Peyer's patch (tissue), 4 donors: ENCODE measurements around the gene ZNF783.

Experiments used
- POLR2A ChIP-seq, 2 donors: fragments of 450-650 bp; IDR thresholded peaks; one replicate each; pipeline ENCODE4 v1.5.1; 2017; ENCODE audit warnings: antibody characterized with exemption in 2 of 2, mild to moderate bottlenecking in 2 of 2, moderate library complexity in 2 of 2
- TF ChIP-seq, protein P1 (sequence below), 6 experiments: fragments of 450-650 bp in 4 of 6; fragments of 200-600 bp in 2 of 6; sonication (generic) in 1 of 6; IDR thresholded peaks; one replicate each; pipeline ENCODE4 v1.5.1; 2017 to 2019; ENCODE audit warnings: antibody characterized with exemption in 6 of 6, mild to moderate bottlenecking in 3 of 6, moderate library complexity in 1 of 6

- TF ChIP-seq, protein P1, sequence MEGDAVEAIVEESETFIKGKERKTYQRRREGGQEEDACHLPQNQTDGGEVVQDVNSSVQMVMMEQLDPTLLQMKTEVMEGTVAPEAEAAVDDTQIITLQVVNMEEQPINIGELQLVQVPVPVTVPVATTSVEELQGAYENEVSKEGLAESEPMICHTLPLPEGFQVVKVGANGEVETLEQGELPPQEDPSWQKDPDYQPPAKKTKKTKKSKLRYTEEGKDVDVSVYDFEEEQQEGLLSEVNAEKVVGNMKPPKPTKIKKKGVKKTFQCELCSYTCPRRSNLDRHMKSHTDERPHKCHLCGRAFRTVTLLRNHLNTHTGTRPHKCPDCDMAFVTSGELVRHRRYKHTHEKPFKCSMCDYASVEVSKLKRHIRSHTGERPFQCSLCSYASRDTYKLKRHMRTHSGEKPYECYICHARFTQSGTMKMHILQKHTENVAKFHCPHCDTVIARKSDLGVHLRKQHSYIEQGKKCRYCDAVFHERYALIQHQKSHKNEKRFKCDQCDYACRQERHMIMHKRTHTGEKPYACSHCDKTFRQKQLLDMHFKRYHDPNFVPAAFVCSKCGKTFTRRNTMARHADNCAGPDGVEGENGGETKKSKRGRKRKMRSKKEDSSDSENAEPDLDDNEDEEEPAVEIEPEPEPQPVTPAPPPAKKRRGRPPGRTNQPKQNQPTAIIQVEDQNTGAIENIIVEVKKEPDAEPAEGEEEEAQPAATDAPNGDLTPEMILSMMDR (IDR thresholded peaks at IDR 0.05): no peak
- TF ChIP-seq POLR2A (IDR thresholded peaks at IDR 0.05): no peak
Observed at GRCh38 chr7:149296368-149296767, 34.4 kb downstream of the ZNF783 start.
